GM19035 (cell line): ENCODE measurements around the gene OSBPL7.

Experiments
- ATAC-seq: cut with Tn5 transposase; IDR thresholded peaks from one replicate; pipeline ENCODE4 v1.9.1; 2021; ENCODE audit not compliant: unreplicated experiment

The OSBPL7 gene

GRCh38 chr17:47821424-47822391, at the start of gene OSBPL7:
Gene OSBPL7, minus strand, starts transcription at chr17:47821794. Its CDS starts 1,516 bp downstream, at chr17:47820278.
- peak; percentile 87 for ATAC-seq

- no peak for ATAC-seq
Observed at GRCh38 chr17:47871048-47871447, 49.5 kb upstream of the OSBPL7 start.

GRCh38 chr17:47870056-47870455, 48.5 kb upstream of the OSBPL7 start:
- no peak for ATAC-seq

- ATAC-seq: no peak
Observed at GRCh38 chr17:47869114-47869513, 47.5 kb upstream of the OSBPL7 start.

GRCh38 chr17:47867813-47868533, 46.4 kb upstream of the OSBPL7 start:
- no peak for ATAC-seq

- no peak for ATAC-seq
Observed at GRCh38 chr17:47866941-47867340, 45.3 kb upstream of the OSBPL7 start.

- no peak for ATAC-seq
Observed at GRCh38 chr17:47864791-47865216, 43.2 kb upstream of the OSBPL7 start.

GRCh38 chr17:47862621-47863440, 41.2 kb upstream of the OSBPL7 start:
- no peak for ATAC-seq

- no peak for ATAC-seq
Observed at GRCh38 chr17:47860386-47860785, 38.8 kb upstream of the OSBPL7 start.

GRCh38 chr17:47857551-47858455, 36.2 kb upstream of the OSBPL7 start:
- no peak for ATAC-seq

GRCh38 chr17:47856830-47857229, 35.2 kb upstream of the OSBPL7 start:
- ATAC-seq: no peak

GRCh38 chr17:47855737-47856136, 34.1 kb upstream of the OSBPL7 start:
- no peak for ATAC-seq

GRCh38 chr17:47853616-47854015, 32.0 kb upstream of the OSBPL7 start:
- ATAC-seq: no peak

GRCh38 chr17:47852113-47852949, 30.7 kb upstream of the OSBPL7 start:
- no peak for ATAC-seq

GRCh38 chr17:47851764-47852112, 30.1 kb upstream of the OSBPL7 start:
- ATAC-seq: no peak

GRCh38 chr17:47850692-47851573, 29.3 kb upstream of the OSBPL7 start, which contains the start of gene SP6:
Gene SP6, minus strand, starts transcription at chr17:47851163. Its CDS starts 2,734 bp downstream, at chr17:47848429.
- no peak for ATAC-seq

- ATAC-seq: no peak
Observed at GRCh38 chr17:47850373-47850691, 28.7 kb upstream of the OSBPL7 start.

- no peak for ATAC-seq
Observed at GRCh38 chr17:47848198-47848513, 26.6 kb upstream of the OSBPL7 start.
